Psoas muscle (tissue), 8 donors: Measurements from ENCODE around the gene R3HDM2. TPM values are rescaled to one million over a fixed set of nuclear protein-coding genes. Genes with fewer than 3 reads are reported as not detected.
A peak's percentile ranks its signal among the peaks of the same experiment; 100 is the strongest.

Source experiments
- ATAC-seq, 4 donors: fragments of 200-7000 bp; cut with Tn5 transposase; one replicate each; pipeline ENCODE4 v1.9.1; 2020; ENCODE audit warnings: moderate library complexity in 3 of 4, mild to moderate bottlenecking in 2 of 4
- DNase-seq, 2 donors: peaks; one replicate each; pipeline ENCODE4 v3.0.0-alpha.2; 2020
- H3K27ac ChIP-seq: fragments of 200-600 bp; one replicate; pipeline ENCODE4 v1.8.0; 2022
- H3K27me3 ChIP-seq, 3 donors: fragments of 200-600 bp in 1 of 3; one replicate each; pipeline versions ENCODE4 v1.6.1 to v1.8.0; 2013 to 2022; ENCODE audit warnings: low read length in 2 of 3, mild to moderate bottlenecking in 2 of 3, moderate library complexity in 1 of 3; ENCODE audit not compliant: insufficient read depth in 3 of 3
- H3K36me3 ChIP-seq, 2 donors: fragments of 200-600 bp in 1 of 2; one replicate each; pipeline versions ENCODE4 v1.6.1 to v1.8.0; 2013 to 2022; ENCODE audit warnings: low read depth in 1 of 2, mild to moderate bottlenecking in 1 of 2, moderate library complexity in 1 of 2; ENCODE audit not compliant: insufficient read depth in 1 of 2
- H3K4me1 ChIP-seq: fragments of 200-600 bp; one replicate; pipeline ENCODE4 v1.8.0; 2022
- H3K4me3 ChIP-seq: fragments of 200-600 bp; one replicate; pipeline ENCODE4 v1.8.0; 2022; ENCODE audit warnings: mild to moderate bottlenecking
- H3K9me3 ChIP-seq: fragments of 200-600 bp; one replicate; pipeline ENCODE4 v1.8.0; 2022
- WGBS, 3 donors: extraction: QIAGEN DNeasy Blood & Tissue Kit; methylation state at CpG; one replicate each; pipeline versions ENCODE4 v1.1.6 to v1.1.7; 2013; 5-methylcytosine and 5-hydroxymethylcytosine counted together
- intact Hi-C, 2 donors: fragments of 100-400 bp; cut with DNase I; formaldehyde crosslinking; loops; one replicate each; pipeline versions ENCODE4 v1.11.0 to v1.14.2; 2022
- polyA plus RNA-seq, 3 donors: library from polyadenylated mRNA; stranded (reverse); fragments of 200-250 nt; gene quantifications; one replicate each; pipeline ENCODE4 v1.2.3, GENCODE V29; 2013
- total RNA-seq, 4 donors: library from RNA; stranded (reverse); fragmentation: NEBNext Ultra II Directional in 2 of 4; extraction: Animal tissue kit (Norgen Biotek cat#: 25700) in 2 of 4; gene quantifications; one replicate each; pipeline versions ENCODE4 v1.2.1 to v1.2.4, GENCODE V29; 2021 to 2023
- TF ChIP-seq, protein P1 (sequence below): fragments of 200-600 bp; IDR thresholded peaks from one replicate; pipeline ENCODE4 v1.8.0; 2022; ENCODE audit warnings: antibody characterized with exemption
- donor health status: healthy with polysubstance abuse.
- donor health status: DM: no; HTN: no; CAD: no; lungs with moderate emphysema.
- donor health status: Bipolar disorder and iron deficiency.
- donor health status: healthy.
- donor health status: DM: yes; HTN: yes; CAD: no.
- donor health status: DM: no; HTN: no; CAD: no.
- donor health status: DM: no; HTN: no; CAD: no.
- donor health status: DM: yes; HTN: yes; CAD: no.

R3HDM2 gene
- total and polyA plus RNA-seq, 7 donors, result 12.1 to 64.9 (median 41.4) TPM

DNA sequence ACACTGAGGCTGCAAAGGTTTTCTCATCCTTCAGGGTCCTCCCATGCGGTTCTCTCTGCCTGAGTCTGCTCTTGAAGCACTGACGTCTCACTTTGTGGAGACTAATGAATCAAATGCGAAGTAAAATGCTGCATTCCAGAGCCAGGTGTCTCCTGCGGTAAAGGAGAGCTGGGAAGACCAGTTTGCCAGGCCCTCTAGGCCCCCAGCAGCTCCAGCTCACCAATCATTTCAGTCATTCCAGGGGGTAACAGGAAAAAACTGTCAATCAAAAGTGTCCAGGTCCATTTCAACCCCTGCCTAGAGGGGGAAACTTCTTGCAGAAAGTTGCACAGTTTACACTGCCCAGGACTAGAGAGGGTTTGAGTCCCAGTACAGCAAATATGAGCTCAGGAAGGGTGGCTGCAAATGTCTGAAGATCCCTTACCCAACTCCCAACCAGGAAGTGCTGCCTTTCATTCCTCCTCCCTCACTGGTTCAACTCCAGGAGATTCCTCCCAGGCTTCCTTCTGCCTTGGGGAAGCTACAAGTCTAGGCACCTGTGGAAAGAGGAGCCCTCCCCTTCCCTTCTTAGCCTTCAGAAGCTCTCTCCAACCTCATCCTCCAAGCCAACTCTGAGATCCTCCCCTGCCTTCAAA is 217.0 kb downstream of the R3HDM2 start:
- TF ChIP-seq, protein P1, sequence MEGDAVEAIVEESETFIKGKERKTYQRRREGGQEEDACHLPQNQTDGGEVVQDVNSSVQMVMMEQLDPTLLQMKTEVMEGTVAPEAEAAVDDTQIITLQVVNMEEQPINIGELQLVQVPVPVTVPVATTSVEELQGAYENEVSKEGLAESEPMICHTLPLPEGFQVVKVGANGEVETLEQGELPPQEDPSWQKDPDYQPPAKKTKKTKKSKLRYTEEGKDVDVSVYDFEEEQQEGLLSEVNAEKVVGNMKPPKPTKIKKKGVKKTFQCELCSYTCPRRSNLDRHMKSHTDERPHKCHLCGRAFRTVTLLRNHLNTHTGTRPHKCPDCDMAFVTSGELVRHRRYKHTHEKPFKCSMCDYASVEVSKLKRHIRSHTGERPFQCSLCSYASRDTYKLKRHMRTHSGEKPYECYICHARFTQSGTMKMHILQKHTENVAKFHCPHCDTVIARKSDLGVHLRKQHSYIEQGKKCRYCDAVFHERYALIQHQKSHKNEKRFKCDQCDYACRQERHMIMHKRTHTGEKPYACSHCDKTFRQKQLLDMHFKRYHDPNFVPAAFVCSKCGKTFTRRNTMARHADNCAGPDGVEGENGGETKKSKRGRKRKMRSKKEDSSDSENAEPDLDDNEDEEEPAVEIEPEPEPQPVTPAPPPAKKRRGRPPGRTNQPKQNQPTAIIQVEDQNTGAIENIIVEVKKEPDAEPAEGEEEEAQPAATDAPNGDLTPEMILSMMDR, result no peak
- H3K4me1 ChIP-seq, result peaks cover 14% of the 10 kb centered on the region

DNA sequence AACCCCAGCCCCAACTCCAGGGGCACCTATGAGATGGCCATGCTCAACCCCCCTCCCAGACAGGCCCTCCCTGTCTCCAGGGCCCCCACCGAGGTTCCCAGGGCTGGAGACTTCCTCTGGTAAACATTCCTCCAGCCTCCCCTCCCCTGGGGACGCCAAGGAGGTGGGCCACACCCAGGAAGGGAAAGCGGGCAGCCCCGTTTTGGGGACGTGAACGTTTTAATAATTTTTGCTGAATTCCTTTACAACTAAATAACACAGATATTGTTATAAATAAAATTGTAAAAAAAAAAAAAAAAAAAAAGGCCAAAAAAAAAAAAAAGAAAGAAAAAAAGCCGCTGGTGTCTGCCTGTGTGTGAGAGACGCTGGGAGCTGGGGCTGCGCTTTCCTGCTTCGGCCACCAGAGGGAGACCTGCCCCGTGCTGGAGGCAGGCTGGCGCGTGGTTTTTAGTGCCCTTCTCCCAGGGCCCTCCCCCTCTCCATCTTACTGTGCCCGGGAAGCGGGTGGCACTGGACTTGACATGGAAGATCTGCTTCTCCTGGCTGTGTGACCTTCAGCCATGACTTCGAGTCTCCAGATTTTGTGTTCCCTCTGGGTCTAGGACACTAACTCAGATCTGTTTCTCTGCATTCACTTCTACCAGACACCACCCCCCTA is 217.7 kb downstream of the R3HDM2 start:
- Histone ChIP-seq H3K36me3 (no peaks in the 10 kb centered on the region), H3K9me3 (no peaks in the 10 kb centered on the region), H3K4me3 (no peak overlapping the region), H3K27ac (no peak overlapping the region), H3K4me1 (peaks cover 14% of the 10 kb centered on the region), H3K27me3 (peaks cover 0 to 32% (median 17%) of the 10 kb centered on the region in 3 donors)
- 3 to 10% (median 8%) methylated on average over 16 of the region's 16 CpGs for WGBS, 3 donors
- TF ChIP-seq, protein P1, result peak; percentile 94
- DNase-seq (peak; percentile 84 to 93), ATAC-seq (peak; percentile 82 to 90 (median 88))
- intact Hi-C loops, result loop anchor here (1.0 to 10.0 kb wide), 4 partner anchors 30 to 252 kb away; no protein-coding TSS in a partner anchor

More for the DNA sequence above, 217.0 kb downstream of the R3HDM2 start:
- Histone ChIP-seq H3K36me3 (no peaks in the 10 kb centered on the region), H3K4me3 (no peak overlapping the region), H3K9me3 (no peaks in the 10 kb centered on the region), H3K27me3 (peaks cover 0 to 38% (median 17%) of the 10 kb centered on the region in 3 donors), H3K27ac (no peak overlapping the region)
- WGBS, 3 donors, result 51 to 61% (median 59%) methylated on average over 4 of the region's 4 CpGs
- intact Hi-C loops, result loop anchor here (1.0 to 10.0 kb wide), 7 partner anchors 23 to 251 kb away; a partner anchor contains a TSS
- ATAC-seq (peak in 1 of 4 donors; percentile 6), DNase-seq (no peak)

DNA sequence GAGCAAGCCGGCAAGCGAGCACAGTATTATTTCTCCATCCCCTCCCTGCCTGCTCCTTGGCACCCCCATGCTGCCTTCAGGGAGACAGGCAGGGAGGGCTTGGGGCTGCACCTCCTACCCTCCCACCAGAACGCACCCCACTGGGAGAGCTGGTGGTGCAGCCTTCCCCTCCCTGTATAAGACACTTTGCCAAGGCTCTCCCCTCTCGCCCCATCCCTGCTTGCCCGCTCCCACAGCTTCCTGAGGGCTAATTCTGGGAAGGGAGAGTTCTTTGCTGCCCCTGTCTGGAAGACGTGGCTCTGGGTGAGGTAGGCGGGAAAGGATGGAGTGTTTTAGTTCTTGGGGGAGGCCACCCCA is 218.2 kb downstream of the R3HDM2 start:
- Histone ChIP-seq H3K36me3 (no peaks in the 10 kb centered on the region), H3K4me3 (no peak overlapping the region), H3K27me3 (peaks cover 0 to 26% (median 17%) of the 10 kb centered on the region in 3 donors), H3K27ac (no peak overlapping the region), H3K9me3 (no peaks in the 10 kb centered on the region), H3K4me1 (peaks cover 14% of the 10 kb centered on the region)
- DNase-seq, result no peak
- intact Hi-C loops, result loop anchor here (1.0 to 10.0 kb wide), 4 partner anchors 31 to 252 kb away; no protein-coding TSS in a partner anchor
- no peak for ATAC-seq
- TF ChIP-seq, protein P1, result no peak
- WGBS, 3 donors, result 73 to 79% (median 78%) methylated on average over 7 of the region's 7 CpGs

DNA sequence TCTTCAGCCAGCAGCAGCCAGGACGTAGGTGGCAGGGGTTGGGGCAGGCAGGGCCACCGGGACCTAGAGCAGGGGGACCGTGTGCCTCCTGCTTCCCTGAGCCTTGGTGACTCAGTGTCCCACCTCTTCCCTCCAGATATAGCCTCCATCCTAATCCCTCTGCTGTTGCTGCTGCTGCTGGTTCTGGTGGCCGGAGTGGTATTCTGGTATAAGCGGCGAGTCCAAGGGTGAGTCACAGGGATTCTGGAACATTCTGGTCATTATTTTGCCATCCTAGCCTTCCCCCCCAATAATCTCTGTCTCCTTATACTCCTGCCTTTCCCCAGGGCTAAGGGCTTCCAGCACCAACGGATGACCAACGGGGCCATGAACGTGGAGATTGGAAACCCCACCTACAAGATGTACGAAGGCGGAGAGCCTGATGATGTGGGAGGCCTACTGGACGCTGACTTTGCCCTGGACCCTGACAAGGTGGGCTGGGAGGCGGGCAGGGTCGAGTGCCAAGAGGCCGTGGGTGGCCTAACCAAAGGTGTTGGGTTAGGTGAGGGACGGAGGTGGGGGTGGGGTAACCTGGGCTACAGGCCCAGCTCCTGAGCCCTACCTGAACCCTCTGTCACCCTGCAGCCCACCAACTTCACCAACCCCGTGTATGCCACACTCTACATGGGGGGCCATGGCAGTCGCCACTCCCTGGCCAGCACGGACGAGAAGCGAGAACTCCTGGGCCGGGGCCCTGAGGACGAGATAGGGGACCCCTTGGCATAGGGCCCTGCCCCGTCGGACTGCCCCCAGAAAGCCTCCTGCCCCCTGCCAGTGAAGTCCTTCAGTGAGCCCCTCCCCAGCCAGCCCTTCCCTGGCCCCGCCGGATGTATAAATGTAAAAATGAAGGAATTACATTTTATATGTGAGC is 218.8 kb downstream of the R3HDM2 start:
- Histone ChIP-seq H3K27ac (no peak overlapping the region), H3K4me1 (peaks cover 11% of the 10 kb centered on the region), H3K36me3 (no peaks in the 10 kb centered on the region), H3K27me3 (peaks cover 0 to 20% (median 10%) of the 10 kb centered on the region in 3 donors), H3K4me3 (no peak overlapping the region), H3K9me3 (no peaks in the 10 kb centered on the region)
- WGBS, 3 donors, result 80 to 87% (median 84%) methylated on average over 27 of the region's 27 CpGs
- TF ChIP-seq, protein P1, result no peak
- intact Hi-C loops, result loop anchor here (2.0 to 10.0 kb wide), 3 partner anchors 65 to 253 kb away; no protein-coding TSS in a partner anchor
- DNase-seq (no peak), ATAC-seq (no peak)
